Gastroesophageal sphincter (tissue), 3 donors: ENCODE results near the gene RGS17.

Source experiments
- CTCF ChIP-seq, 4 experiments: fragments of 200-600 bp in 2 of 4; fragments of 450-650 bp in 2 of 4; sonication (generic) in 1 of 4; IDR thresholded peaks; one replicate each; pipeline ENCODE4 v1.5.1; 2017 to 2019; ENCODE audit warnings: antibody characterized with exemption in 4 of 4, mild to moderate bottlenecking in 2 of 4, moderate library complexity in 2 of 4
- EP300 ChIP-seq: sonication (generic); formaldehyde crosslinking; IDR thresholded peaks from one replicate; pipeline ENCODE4 v1.6.1; 2017; ENCODE audit warnings: antibody characterized with exemption, mild to moderate bottlenecking
- POLR2A ChIP-seq, 2 donors: fragments of 450-650 bp; IDR thresholded peaks; one replicate each; pipeline ENCODE4 v1.6.1; 2017; ENCODE audit warnings: antibody characterized with exemption in 2 of 2, mild to moderate bottlenecking in 2 of 2, moderate library complexity in 1 of 2
- POLR2AphosphoS5 ChIP-seq: sonication (generic); formaldehyde crosslinking; IDR thresholded peaks from one replicate; pipeline ENCODE4 v1.6.1; 2017; ENCODE audit warnings: antibody characterized with exemption

DNA sequence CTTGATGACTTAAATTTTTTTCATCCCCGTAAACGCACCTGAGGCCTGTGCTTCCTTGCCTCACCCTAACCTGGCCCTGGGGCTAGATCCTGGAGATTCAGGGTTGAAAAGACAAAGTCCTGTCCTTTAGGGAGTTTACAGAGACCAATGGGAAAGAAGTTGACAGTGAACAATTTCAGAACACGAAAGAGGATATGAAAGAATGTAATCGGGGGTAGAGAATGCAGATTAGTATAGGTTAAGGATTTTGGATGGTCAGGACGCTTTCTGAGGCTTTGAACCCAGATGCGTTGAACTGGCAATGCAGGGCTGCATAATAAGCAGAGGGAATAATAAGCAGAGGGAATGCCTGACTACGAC lies 146.6 kb downstream of the RGS17 start:
- no peak for TF ChIP-seq POLR2AphosphoS5
- no peak for TF ChIP-seq CTCF (IDR thresholded peaks at IDR 0.05)
- no peak for TF ChIP-seq POLR2A (IDR thresholded peaks at IDR 0.05)
- TF ChIP-seq EP300 = no peak
